Mucosa of descending colon (tissue), 3 donors: ENCODE results near the gene YY2. TPM values are rescaled to one million over a fixed set of nuclear protein-coding genes. Genes with fewer than 3 reads are reported as not detected.

ENCODE experiments used
- ATAC-seq: fragments of 200-7000 bp; cut with Tn5 transposase; one replicate; pipeline ENCODE4 v1.9.1; 2020; ENCODE audit warnings: mild to moderate bottlenecking, moderate library complexity
- DNase-seq, 3 donors: peaks; one replicate each; pipeline ENCODE4 v3.0.0-alpha.2; 2020
- H3K36me3 ChIP-seq: fragments of 200-600 bp; one replicate; pipeline ENCODE4 v1.8.0; 2021; ENCODE audit warnings: low read depth, mild to moderate bottlenecking
- H3K4me1 ChIP-seq: fragments of 200-600 bp; one replicate; pipeline ENCODE4 v1.8.0; 2021; ENCODE audit warnings: low read depth, mild to moderate bottlenecking
- H3K4me3 ChIP-seq: fragments of 200-600 bp; one replicate; pipeline ENCODE4 v1.8.0; 2021; ENCODE audit warnings: mild to moderate bottlenecking
- H3K9me3 ChIP-seq: fragments of 200-600 bp; one replicate; pipeline ENCODE4 v1.8.0; 2021; ENCODE audit warnings: mild to moderate bottlenecking
- intact Hi-C, 2 donors: fragments of 100-400 bp; cut with DNase I in 1 of 2; cut with micrococcal nuclease in 1 of 2; formaldehyde crosslinking; loops; one replicate each; pipeline versions ENCODE4 v1.11.0 to v1.11.1; 2022; cut with DNase I, micrococcal nuclease
- total RNA-seq, 3 donors: library from RNA; stranded (reverse); fragmentation: NEBNext Ultra II Directional in 2 of 3; extraction: Animal tissue kit (Norgen Biotek cat#: 25700) in 2 of 3; gene quantifications; one replicate each; pipeline versions ENCODE4 v1.2.1 to v1.2.4, GENCODE V29; 2021 to 2023
- TF ChIP-seq, protein P1 (sequence below): fragments of 200-600 bp; IDR thresholded peaks from one replicate; pipeline ENCODE4 v1.8.0; 2022; ENCODE audit warnings: antibody characterized with exemption, mild to moderate bottlenecking
- donor health status: DM: no; HTN: no; CAD: no; lungs with moderate emphysema.
- donor health status: DM: no; HTN: no; CAD: no.
- donor health status: DM: no; HTN: yes; CAD: no.

YY2 gene
- total RNA-seq, 3 donors from 2014 or later, result 1.2 to 1.9 (median 1.9) TPM

- no peak for DNase-seq
Measured at GRCh38 chrX:21907260-21907659, 51.5 kb downstream of the YY2 start.

More at GRCh38 chrX:21907260-21907659, 51.5 kb downstream of the YY2 start:
- H3K9me3 ChIP-seq, result no peaks in the 10 kb centered on the region
- intact Hi-C loops, result no loop called here
- no peaks in the 10 kb centered on the region for H3K36me3 ChIP-seq
- TF ChIP-seq, protein P1, sequence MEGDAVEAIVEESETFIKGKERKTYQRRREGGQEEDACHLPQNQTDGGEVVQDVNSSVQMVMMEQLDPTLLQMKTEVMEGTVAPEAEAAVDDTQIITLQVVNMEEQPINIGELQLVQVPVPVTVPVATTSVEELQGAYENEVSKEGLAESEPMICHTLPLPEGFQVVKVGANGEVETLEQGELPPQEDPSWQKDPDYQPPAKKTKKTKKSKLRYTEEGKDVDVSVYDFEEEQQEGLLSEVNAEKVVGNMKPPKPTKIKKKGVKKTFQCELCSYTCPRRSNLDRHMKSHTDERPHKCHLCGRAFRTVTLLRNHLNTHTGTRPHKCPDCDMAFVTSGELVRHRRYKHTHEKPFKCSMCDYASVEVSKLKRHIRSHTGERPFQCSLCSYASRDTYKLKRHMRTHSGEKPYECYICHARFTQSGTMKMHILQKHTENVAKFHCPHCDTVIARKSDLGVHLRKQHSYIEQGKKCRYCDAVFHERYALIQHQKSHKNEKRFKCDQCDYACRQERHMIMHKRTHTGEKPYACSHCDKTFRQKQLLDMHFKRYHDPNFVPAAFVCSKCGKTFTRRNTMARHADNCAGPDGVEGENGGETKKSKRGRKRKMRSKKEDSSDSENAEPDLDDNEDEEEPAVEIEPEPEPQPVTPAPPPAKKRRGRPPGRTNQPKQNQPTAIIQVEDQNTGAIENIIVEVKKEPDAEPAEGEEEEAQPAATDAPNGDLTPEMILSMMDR, result no peak
- no peak overlapping the region for H3K4me3 ChIP-seq
- ATAC-seq, result no peak
- no peaks in the 10 kb centered on the region for H3K4me1 ChIP-seq

Other genes starting within 250 kb of the YY2 start
- 1 to 10 TPM; 1.6 to 2.5 (median 2.1) TPM for gene KLHL34, start 197.7 kb upstream of the YY2 start, total RNA-seq
- gene SMPX, start 97.9 kb upstream of the YY2 start, total RNA-seq, result 10 to 100 TPM in 1 of 3 donors, under 1 TPM in 1, not detected in 1; 0.65 to 11.8 TPM
- 10 to 100 TPM in 1 of 3 donors, 1 to 10 TPM in 2; 8.2 to 12.0 (median 9.5) TPM for gene MBTPS2, start 16.4 kb upstream of the YY2 start, total RNA-seq
- 10 to 100 TPM; 42.4 to 71.1 (median 56.1) TPM for gene SMS, start 84.7 kb downstream of the YY2 start, total RNA-seq
- under 1 TPM in 2 of 3 donors, not detected in 1; 0.19 TPM for gene PHEX, start 176.3 kb downstream of the YY2 start, total RNA-seq